Liver (tissue), 9 donors: ENCODE data around the gene CLIC6. TPM values are rescaled to one million over a fixed set of nuclear protein-coding genes. Genes with fewer than 3 reads are reported as not detected.

Experiments used
- DNase-seq: peaks from one replicate; pipeline ENCODE4 v3.0.0-alpha.2; 2017; ENCODE audit warnings: low spot score
- H3K27ac ChIP-seq, 2 donors: one replicate each; pipeline ENCODE4 v1.7.0; 2013; ENCODE audit warnings: inconsistent platforms in 2 of 2, low read length in 2 of 2, control low read depth in 1 of 2, low read depth in 1 of 2, mild to moderate bottlenecking in 1 of 2
- H3K27me3 ChIP-seq, 4 donors: one replicate each; pipeline versions ENCODE4 v1.6.1 to v1.7.0; 2013; ENCODE audit warnings: low read length in 3 of 4, inconsistent platforms in 1 of 4, mild to moderate bottlenecking in 1 of 4, moderate library complexity in 1 of 4; ENCODE audit not compliant: control insufficient read depth in 4 of 4, insufficient read depth in 4 of 4
- H3K36me3 ChIP-seq, 4 donors: one replicate each; pipeline versions ENCODE4 v1.6.1 to v1.7.0; 2013; ENCODE audit warnings: low read length in 3 of 4, mild to moderate bottlenecking in 3 of 4, low read depth in 1 of 4, moderate library complexity in 1 of 4; ENCODE audit not compliant: control insufficient read depth in 4 of 4, insufficient read depth in 3 of 4
- H3K4me1 ChIP-seq, 4 donors: one replicate each; pipeline versions ENCODE4 v1.6.1 to v1.7.0; 2013; ENCODE audit warnings: low read length in 3 of 4, mild to moderate bottlenecking in 3 of 4, moderate library complexity in 1 of 4; ENCODE audit not compliant: control insufficient read depth in 4 of 4, insufficient read depth in 4 of 4
- H3K4me3 ChIP-seq, 3 donors: one replicate each; pipeline versions ENCODE4 v1.6.1 to v1.7.0; 2013; ENCODE audit warnings: low read length in 3 of 3, control low read depth in 1 of 3, low read depth in 1 of 3, mild to moderate bottlenecking in 1 of 3
- H3K9ac ChIP-seq, 2 donors: one replicate each; pipeline ENCODE4 v1.7.0; 2013; ENCODE audit warnings: low read length in 2 of 2, mild to moderate bottlenecking in 2 of 2, moderate library complexity in 2 of 2, control low read depth in 1 of 2, low read depth in 1 of 2
- H3K9me3 ChIP-seq, 4 donors: one replicate each; pipeline versions ENCODE4 v1.6.1 to v1.7.0; 2013; ENCODE audit warnings: low read length in 3 of 4; ENCODE audit not compliant: control insufficient read depth in 4 of 4
- ATF3 ChIP-seq: IDR thresholded peaks from 2 replicates; pipeline ENCODE4 v1.6.1; 2016; ENCODE audit warnings: antibody characterized with exemption
- CTCF ChIP-seq: fragments of 150-350 bp; IDR thresholded peaks from 2 replicates; pipeline ENCODE4 v1.5.1; 2017; ENCODE audit warnings: improper control_type of control experiment, low read depth, low read length; ENCODE audit not compliant: missing input control
- EGR1 ChIP-seq, 2 donors: IDR thresholded peaks; 2 replicates each; pipeline ENCODE4 v1.6.1; 2016 to 2018; ENCODE audit warnings: antibody characterized with exemption in 2 of 2, low read depth in 2 of 2
- FOXA1 ChIP-seq: IDR thresholded peaks from 2 replicates; pipeline ENCODE4 v1.6.1; 2016; ENCODE audit warnings: antibody characterized with exemption
- FOXA2 ChIP-seq: IDR thresholded peaks from 2 replicates; pipeline ENCODE4 v1.6.1; 2016; ENCODE audit warnings: antibody characterized with exemption
- GABPA ChIP-seq, 2 donors: IDR thresholded peaks in 1 of 2; conservative IDR thresholded peaks in 1 of 2; 2 replicates each; pipeline ENCODE4 v1.6.1; 2016; ENCODE audit warnings: antibody characterized with exemption in 2 of 2, mild to moderate bottlenecking in 1 of 2, moderate library complexity in 1 of 2
- HNF4A ChIP-seq, 2 donors: conservative IDR thresholded peaks; 2 replicates each; pipeline ENCODE4 v1.6.1; 2016; ENCODE audit warnings: antibody characterized with exemption in 2 of 2, mild to moderate bottlenecking in 2 of 2
- HNF4G ChIP-seq: IDR thresholded peaks from 2 replicates; pipeline ENCODE4 v1.6.1; 2016; ENCODE audit warnings: antibody characterized with exemption
- JUND ChIP-seq, 2 donors: IDR thresholded peaks; 2 replicates each; pipeline ENCODE4 v1.6.1; 2016; ENCODE audit warnings: antibody characterized with exemption in 2 of 2
- NR2F2 ChIP-seq: IDR thresholded peaks from 2 replicates; pipeline ENCODE4 v1.6.1; 2016; ENCODE audit warnings: antibody characterized with exemption
- RAD21 ChIP-seq, 2 donors: IDR thresholded peaks; 2 replicates each; pipeline ENCODE4 v1.6.1; 2016; ENCODE audit warnings: antibody characterized with exemption in 2 of 2, mild to moderate bottlenecking in 2 of 2
- RXRA ChIP-seq, 2 donors: IDR thresholded peaks; 2 replicates each; pipeline ENCODE4 v1.6.1; 2017 to 2018; ENCODE audit warnings: antibody characterized with exemption in 2 of 2, mild to moderate bottlenecking in 1 of 2
- SP1 ChIP-seq: IDR thresholded peaks from 2 replicates; pipeline ENCODE4 v1.6.1; 2018; ENCODE audit warnings: antibody characterized with exemption, mild to moderate bottlenecking
- TAF1 ChIP-seq: conservative IDR thresholded peaks from 2 replicates; pipeline ENCODE4 v1.6.1; 2016; ENCODE audit warnings: antibody characterized with exemption, mild to moderate bottlenecking
- YY1 ChIP-seq: IDR thresholded peaks from 2 replicates; pipeline ENCODE4 v1.6.1; 2016; ENCODE audit warnings: antibody characterized with exemption, mild to moderate bottlenecking
- ZBTB33 ChIP-seq: IDR thresholded peaks from 2 replicates; pipeline ENCODE4 v1.6.1; 2016; ENCODE audit warnings: antibody characterized with exemption
- WGBS: extraction: QIAGEN DNeasy Blood & Tissue Kit; methylation state at CpG from one replicate; pipeline ENCODE4 v1.1.7; 2013; 5-methylcytosine and 5-hydroxymethylcytosine counted together
- polyA plus RNA-seq, 2 donors: library from polyadenylated mRNA; stranded (reverse) in 1 of 2; unstranded in 1 of 2; fragments of 200-250 nt in 1 of 2; fragments of >200 nt in 1 of 2; fragmentation: Nextera tagmentation in 1 of 2; extraction: Ambion mirVana in 1 of 2; gene quantifications; one replicate each; pipeline versions ENCODE4 v1.2.1 to v1.2.3, GENCODE V29; 2013 to 2015
- total RNA-seq, 2 donors: library from RNA; depleted of rRNA; stranded (reverse); fragments of >200 nt; gene quantifications; one replicate each; pipeline ENCODE4 v1.2.3, GENCODE V29; 2014
- TF ChIP-seq, protein P1 (sequence below): IDR thresholded peaks from 2 replicates; pipeline ENCODE4 v1.6.1; 2016; ENCODE audit warnings: antibody characterized with exemption
- donor health status: healthy.
- donor health status: healthy.
- donor health status: healthy.
- donor health status: healthy.
- donor health status: healthy.

The CLIC6 gene
- total and polyA plus RNA-seq, 4 donors: 0.05 to 0.59 (median 0.23) TPM

DNA sequence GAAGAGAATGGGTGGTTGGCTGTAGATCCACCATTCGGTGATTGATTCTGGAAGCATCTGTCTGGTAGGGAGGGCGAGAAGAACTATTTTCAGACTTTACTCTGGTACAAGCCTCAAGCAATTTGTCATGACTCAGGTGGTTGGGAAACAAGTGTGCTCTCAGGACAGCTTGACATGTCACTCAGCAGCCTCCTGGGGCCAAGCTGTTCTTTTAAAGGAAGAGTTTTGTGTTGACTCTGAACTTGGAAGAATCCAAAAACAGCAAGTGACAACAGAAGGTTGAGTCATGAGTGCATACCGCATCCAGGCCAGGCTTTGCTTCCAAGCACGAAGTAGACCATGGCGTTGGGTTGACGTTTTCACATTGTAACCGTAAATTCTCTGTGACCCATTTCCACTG, 65.9 kb downstream of the CLIC6 start (continued):
- TF ChIP-seq CTCF (no peak), RAD21 (IDR thresholded peaks at IDR 0.05) (no peak), SP1 (no peak), EGR1 (IDR thresholded peaks at IDR 0.05; ENCODE audit: low read depth in 2 of 2) (no peak), JUND (IDR thresholded peaks at IDR 0.05) (no peak), NR2F2 (no peak), YY1 (no peak), HNF4A (conservative IDR thresholded peaks at IDR 0.05) (no peak), HNF4G (no peak), FOXA2 (no peak), TAF1 (no peak)

- TF ChIP-seq RXRA (IDR thresholded peaks at IDR 0.05) (peak in 1 of 2 donors; percentile 8), FOXA1 (no peak)
- no peak overlapping the region for H3K4me3 ChIP-seq
- H3K27me3 ChIP-seq: peaks cover 0 to 3% (median 0%) of the 10 kb centered on the region in 4 donors
- H3K36me3 ChIP-seq: no peaks in the 10 kb centered on the region
- no peak overlapping the region for H3K9ac ChIP-seq
- H3K9me3 ChIP-seq: no peaks in the 10 kb centered on the region
- WGBS: 78% methylated on average over 6 of the region's 6 CpGs
- no peaks in the 10 kb centered on the region for H3K4me1 ChIP-seq
- no peak for DNase-seq
- no peak overlapping the region for H3K27ac ChIP-seq
Measured at GRCh38 chr21:34736116-34736874, 67.5 kb downstream of the CLIC6 start.

DNA sequence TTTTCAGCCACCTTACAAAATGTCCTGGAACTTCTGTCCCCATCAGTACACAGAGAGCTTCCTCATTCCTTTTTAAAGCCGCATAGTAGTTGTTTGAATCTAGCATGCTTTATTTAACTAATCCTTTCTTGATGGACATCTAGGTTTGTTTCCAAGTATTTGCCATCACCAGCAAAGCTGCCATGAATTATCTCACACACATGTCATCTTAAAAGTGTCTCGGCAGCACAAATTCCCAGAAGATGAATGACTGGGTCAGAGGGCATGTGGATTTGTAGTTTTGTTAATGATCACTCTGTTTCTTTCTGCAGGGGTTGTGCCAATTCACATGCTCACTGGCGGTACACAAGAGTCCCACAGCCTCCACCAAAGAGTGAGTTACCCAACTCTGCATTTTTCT, 68.3 kb downstream of the CLIC6 start:
- Histone ChIP-seq H3K36me3 (no peaks in the 10 kb centered on the region), H3K27ac (no peak overlapping the region), H3K27me3 (peaks cover 0 to 3% (median 0%) of the 10 kb centered on the region in 4 donors), H3K4me3 (no peak overlapping the region), H3K4me1 (no peaks in the 10 kb centered on the region), H3K9ac (no peak overlapping the region), H3K9me3 (no peaks in the 10 kb centered on the region)
- 35% methylated on average over 3 of the region's 3 CpGs for WGBS
- TF ChIP-seq RXRA (IDR thresholded peaks at IDR 0.05) (peak in 1 of 2 donors; percentile 18), SP1 (peak; percentile 33), HNF4G (no peak), ATF3 (no peak), NR2F2 (peak; percentile 11)
- no peak for DNase-seq

DNA sequence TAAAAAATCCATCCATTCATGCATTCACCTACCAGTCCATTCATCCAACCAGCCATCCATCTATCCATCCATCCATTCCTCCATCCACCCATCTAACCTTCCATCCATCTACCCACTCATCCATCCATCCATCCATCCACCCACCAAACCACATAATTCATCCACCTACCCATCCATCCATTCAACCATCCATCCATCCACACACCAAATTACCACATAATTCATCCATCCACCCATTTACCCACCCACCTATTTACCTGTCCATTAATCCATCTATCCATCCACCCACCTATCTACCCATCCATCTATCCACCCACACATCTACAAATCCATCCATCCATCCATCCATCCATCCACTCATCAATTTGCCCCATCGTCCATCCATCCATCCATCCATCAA, 71.4 kb downstream of the CLIC6 start:
- Histone ChIP-seq H3K4me1 (peaks cover 0 to 4% (median 0%) of the 10 kb centered on the region in 4 donors), H3K27me3 (peaks cover 0 to 3% (median 0%) of the 10 kb centered on the region in 4 donors), H3K4me3 (no peak overlapping the region), H3K27ac (no peak overlapping the region), H3K9ac (no peak overlapping the region), H3K9me3 (no peaks in the 10 kb centered on the region), H3K36me3 (no peaks in the 10 kb centered on the region)
- 82% methylated on average over 1 of the region's 1 CpG for WGBS
- no peak for DNase-seq
- TF ChIP-seq SP1: no peak
- TF ChIP-seq RAD21 (IDR thresholded peaks at IDR 0.05): no peak
- TF ChIP-seq RXRA (IDR thresholded peaks at IDR 0.05): no peak
- TF ChIP-seq CTCF: no peak
- TF ChIP-seq, protein P1, sequence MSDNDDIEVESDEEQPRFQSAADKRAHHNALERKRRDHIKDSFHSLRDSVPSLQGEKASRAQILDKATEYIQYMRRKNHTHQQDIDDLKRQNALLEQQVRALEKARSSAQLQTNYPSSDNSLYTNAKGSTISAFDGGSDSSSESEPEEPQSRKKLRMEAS: no peak
- TF ChIP-seq HNF4G: no peak
- no peak for TF ChIP-seq ZBTB33
- no peak for TF ChIP-seq JUND (IDR thresholded peaks at IDR 0.05)
- no peak for TF ChIP-seq YY1
- no peak for TF ChIP-seq GABPA (IDR thresholded peaks at IDR 0.05 in 1 of 2, conservative IDR thresholded peaks at IDR 0.05 in 1 of 2)
- TF ChIP-seq FOXA2: no peak
